ENCODE results near the gene MYH8.

- TF ChIP-seq CTCF (IDR thresholded peaks at IDR 0.05; ENCODE audit: low read depth, low read length, missing input control) = no peak
- TF ChIP-seq, protein P1, sequence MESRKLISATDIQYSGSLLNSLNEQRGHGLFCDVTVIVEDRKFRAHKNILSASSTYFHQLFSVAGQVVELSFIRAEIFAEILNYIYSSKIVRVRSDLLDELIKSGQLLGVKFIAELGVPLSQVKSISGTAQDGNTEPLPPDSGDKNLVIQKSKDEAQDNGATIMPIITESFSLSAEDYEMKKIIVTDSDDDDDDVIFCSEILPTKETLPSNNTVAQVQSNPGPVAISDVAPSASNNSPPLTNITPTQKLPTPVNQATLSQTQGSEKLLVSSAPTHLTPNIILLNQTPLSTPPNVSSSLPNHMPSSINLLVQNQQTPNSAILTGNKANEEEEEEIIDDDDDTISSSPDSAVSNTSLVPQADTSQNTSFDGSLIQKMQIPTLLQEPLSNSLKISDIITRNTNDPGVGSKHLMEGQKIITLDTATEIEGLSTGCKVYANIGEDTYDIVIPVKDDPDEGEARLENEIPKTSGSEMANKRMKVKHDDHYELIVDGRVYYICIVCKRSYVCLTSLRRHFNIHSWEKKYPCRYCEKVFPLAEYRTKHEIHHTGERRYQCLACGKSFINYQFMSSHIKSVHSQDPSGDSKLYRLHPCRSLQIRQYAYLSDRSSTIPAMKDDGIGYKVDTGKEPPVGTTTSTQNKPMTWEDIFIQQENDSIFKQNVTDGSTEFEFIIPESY (IDR thresholded peaks at IDR 0.05) = no peak
- TF ChIP-seq REST (IDR thresholded peaks at IDR 0.05) = no peak
- no peak for TF ChIP-seq RAD21 (IDR thresholded peaks at IDR 0.05)
- TF ChIP-seq MAX (IDR thresholded peaks at IDR 0.05) = no peak
- TF ChIP-seq, protein P2, sequence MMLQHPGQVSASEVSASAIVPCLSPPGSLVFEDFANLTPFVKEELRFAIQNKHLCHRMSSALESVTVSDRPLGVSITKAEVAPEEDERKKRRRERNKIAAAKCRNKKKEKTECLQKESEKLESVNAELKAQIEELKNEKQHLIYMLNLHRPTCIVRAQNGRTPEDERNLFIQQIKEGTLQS (IDR thresholded peaks at IDR 0.05) = no peak
- TF ChIP-seq SP1 (IDR thresholded peaks at IDR 0.05) = no peak
- no peak for TF ChIP-seq GABPA (IDR thresholded peaks at IDR 0.05 in 1 of 2, conservative IDR thresholded peaks at IDR 0.05 in 1 of 2)
- TF ChIP-seq EGR1 (IDR thresholded peaks at IDR 0.05; ENCODE audit: low read depth in 2 of 2) = no peak
- TF ChIP-seq FOXA1 (IDR thresholded peaks at IDR 0.05) = no peak
- no peak for TF ChIP-seq JUND (IDR thresholded peaks at IDR 0.05)
- TF ChIP-seq HNF4G (IDR thresholded peaks at IDR 0.05) = no peak
Measured at GRCh38 chr17:10439816-10440215, 18.1 kb upstream of the MYH8 start.
